ENCODE measurements around the gene AKNAD1.
A peak's percentile ranks its signal among the peaks of the same experiment; 100 is the strongest.

Gene AKNAD1

DNA sequence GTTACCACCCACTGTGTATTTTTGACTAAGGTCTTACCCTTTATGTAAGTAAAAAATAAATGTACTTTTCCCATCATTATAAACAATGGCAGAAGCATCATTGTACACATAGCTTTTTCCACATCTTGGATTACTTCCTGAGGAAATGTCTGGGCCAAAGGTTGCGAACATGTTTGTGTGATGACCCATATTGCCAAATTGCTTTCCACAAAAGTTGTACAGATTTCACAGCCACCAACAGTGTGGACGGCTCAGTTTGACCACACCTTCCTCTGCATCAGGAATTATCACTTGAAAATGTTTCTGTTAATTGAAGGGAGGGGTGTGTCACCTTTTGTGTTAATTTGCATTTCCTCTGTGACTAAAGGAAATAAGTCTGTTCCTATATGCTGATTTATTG lies 25.7 kb downstream of the AKNAD1 start:
- DNase-seq (ENCODE audit: low read depth in 2 of 2), result no peak

DNA sequence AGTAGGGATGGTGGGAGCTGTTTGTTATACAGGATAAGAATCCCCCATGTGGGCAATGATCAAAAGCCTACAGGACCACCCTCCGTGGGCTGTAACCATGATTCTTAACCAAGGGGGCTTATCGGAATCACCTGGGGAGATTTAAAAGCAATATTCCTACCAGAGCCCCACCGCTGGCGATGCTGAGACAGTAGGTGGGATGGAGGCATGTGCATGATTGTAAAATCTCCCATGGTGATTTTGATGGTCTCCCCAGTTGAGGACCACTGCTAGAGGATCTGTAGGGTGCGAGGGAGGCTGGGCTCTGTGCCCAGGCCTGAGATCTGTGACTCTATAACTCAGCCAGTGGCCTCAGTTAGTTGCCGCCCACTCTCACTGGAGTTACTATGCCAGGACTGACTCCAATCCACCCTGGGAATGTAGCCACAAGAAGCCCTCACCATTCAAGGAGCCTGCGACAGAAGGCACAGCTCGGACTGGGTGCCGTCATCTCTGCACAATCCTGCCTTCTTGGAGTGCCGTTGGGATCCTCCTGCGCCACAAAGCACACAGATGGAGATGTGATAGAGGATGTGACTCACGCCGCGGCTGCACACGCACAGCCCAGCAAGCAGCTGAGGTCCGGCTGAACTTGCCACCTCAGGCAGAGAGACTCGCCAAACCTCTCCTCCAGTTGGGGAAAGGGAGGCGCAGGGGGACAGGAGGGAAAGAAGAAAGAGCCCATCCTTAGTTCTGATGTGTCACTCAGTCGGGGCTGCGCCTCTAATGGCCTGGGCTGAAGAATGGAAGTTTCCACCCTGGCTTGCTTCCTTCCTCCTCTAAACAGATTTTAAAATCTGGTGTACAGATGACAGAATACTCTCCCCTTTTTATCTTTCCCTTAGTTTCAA lies 26.5 kb downstream of the AKNAD1 start:
- DNase-seq (ENCODE audit: low read depth in 2 of 2), result no peak

DNA sequence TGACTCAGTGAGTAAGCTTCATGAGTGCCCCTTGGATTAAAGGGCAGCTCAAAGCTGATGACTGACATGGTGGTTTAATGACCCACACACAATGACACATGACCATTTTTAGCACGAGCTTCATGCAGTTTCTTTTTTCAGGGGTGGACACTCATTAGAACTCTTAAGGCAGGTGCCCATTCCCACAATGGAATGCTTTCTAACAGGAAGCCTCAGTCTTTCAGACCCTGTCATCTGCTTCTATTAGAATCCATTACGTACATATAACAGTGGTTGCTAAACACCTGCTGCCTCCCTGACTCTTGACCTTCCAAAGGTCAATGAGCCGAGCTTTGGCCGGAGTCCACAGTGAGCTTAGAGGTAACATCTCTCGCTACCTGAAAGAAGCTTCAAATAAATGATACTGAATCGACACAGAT lies 27.4 kb downstream of the AKNAD1 start:
- no peak for DNase-seq (ENCODE audit: low read depth in 2 of 2)

GRCh38 chr1:108828074-108828961 lies 28.6 kb downstream of the AKNAD1 start:
- DNase-seq (ENCODE audit: low read depth in 2 of 2), result peak; percentile 25 to 31

DNA sequence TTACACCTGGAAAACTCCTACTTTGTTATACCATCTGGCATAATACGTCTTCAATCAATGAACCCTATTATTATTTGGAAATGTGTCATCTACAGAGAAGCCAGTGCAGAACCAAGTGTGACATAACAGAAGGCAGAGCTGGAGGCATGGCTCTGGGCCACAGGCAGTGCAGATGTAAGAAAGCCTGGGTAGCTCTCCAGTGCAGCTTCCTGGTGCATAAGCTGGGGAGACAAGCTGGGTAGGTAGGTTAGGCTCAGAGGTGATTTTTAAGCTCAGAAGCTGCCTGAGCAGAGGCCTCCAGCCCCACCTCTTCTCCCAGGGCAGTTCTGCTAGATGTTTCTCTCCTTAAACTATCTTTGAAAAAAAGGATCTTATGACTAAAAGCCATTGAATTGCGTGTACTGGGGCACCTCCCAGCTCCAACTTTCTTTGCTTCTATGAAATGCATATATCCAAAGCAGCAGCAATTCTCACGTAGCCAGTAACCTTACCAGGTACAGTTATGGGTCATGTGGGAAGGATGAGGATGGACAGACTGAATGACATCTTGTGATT lies 30.7 kb downstream of the AKNAD1 start:
- DNase-seq (ENCODE audit: low read depth in 2 of 2), result no peak

DNA sequence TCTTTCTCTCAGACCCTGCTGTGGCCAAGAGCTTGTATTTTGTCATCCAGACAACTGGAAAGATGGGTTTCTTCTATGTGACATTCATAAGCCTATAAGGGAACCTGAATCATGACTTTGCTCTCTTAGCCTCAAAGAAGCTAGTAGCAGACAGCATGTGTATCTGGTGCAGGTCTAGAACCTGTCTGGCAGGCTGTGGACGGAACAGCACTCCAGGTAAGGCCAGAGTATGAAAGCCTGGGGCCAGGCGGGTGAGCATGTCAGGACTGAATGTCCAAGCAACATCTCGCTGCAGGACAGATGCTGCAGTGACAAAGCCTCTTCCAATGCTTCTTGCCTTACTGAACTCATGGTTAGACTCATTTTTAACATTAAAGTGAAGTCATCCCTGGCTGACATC lies 32.8 kb downstream of the AKNAD1 start:
- no peak for DNase-seq (ENCODE audit: low read depth in 2 of 2)

DNA sequence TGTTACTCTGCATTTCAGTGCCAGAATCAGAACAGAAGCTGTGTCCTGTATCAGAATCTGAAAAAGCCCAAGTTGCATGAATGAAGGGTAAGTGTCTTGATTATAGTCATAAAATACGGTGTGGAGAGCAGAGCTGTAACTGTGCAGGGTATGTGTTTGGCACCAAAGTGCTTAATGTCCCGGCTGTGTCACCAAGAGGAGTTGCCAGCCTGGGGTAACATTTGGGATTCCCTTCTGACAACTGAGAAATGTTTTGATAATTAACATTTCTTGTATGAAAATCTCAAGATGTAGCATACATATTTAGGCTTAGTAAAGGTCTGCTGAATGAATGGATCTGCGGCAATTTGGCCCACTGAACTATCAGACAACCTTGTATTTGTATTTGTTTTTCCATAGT lies 33.3 kb downstream of the AKNAD1 start:
- DNase-seq (ENCODE audit: low read depth in 2 of 2), result no peak

GRCh38 chr1:108819878-108820277 lies 37.0 kb downstream of the AKNAD1 start:
- no peak for DNase-seq (ENCODE audit: low read depth in 2 of 2)

DNA sequence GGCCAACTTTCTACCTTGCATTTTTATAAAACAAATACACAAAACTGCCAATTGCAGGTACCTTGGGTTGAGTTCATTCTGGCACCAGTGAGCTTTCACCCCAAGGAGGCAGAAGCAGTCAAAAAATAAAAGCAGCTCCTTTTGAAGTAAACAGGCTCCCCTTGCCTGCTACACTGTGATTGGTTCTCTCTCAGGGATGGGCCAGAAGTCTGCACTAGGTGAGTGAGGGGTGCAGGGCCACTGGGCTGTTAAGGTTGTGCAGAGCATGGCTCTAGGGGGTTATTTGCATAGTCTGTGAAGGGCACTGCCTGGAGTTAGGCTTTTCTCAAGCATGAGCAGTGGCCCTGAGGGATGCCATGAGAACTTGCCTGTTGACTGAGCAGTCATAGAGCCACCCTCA lies 39.1 kb downstream of the AKNAD1 start:
- no peak for DNase-seq (ENCODE audit: low read depth in 2 of 2)

- DNase-seq (ENCODE audit: low read depth in 2 of 2), result no peak
Measured at GRCh38 chr1:108817016-108817415, 39.9 kb downstream of the AKNAD1 start.

DNA sequence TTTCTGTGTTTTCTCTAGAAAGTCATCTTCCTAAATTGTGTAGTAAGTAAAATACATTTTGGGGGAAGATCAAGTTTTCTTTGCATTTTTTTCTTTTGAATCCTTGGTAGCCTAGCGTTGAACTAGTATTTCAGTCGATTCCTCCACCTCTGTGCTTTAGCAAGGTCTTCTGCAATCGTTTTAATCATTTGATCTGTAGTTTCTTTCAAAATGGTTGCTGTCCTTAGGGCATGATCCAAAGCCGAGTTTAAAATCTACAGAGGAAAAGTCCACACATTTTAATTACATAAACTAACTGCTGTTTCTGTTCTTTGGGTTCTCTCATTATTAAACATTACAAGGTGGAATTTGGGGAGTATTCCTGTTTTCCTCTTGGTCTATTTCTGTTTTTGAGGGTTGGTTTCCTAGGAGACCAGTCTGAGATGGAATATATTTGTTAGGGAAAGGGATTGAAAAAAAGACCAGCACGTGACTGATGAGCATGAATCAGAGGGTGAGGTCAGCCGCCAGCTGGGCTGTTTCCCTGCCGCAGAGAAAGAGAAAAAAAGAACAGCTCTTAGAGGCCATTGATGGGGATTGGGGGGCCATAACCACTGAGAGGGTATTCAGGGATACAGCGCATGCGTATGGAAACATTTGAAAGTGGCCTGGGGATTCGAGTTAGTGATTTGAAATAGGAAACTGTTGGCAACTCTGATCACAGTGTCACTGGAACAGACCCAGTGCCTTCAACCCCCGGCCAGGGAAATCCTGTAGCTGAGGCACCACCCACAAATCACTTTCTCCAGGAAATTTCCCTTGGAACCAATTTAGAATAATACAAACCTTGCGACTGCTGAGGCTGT lies 40.6 kb downstream of the AKNAD1 start:
- no peak for DNase-seq (ENCODE audit: low read depth in 2 of 2)

- no peak for DNase-seq (ENCODE audit: low read depth in 2 of 2)
Measured at GRCh38 chr1:108815566-108815965, 41.3 kb downstream of the AKNAD1 start.

DNA sequence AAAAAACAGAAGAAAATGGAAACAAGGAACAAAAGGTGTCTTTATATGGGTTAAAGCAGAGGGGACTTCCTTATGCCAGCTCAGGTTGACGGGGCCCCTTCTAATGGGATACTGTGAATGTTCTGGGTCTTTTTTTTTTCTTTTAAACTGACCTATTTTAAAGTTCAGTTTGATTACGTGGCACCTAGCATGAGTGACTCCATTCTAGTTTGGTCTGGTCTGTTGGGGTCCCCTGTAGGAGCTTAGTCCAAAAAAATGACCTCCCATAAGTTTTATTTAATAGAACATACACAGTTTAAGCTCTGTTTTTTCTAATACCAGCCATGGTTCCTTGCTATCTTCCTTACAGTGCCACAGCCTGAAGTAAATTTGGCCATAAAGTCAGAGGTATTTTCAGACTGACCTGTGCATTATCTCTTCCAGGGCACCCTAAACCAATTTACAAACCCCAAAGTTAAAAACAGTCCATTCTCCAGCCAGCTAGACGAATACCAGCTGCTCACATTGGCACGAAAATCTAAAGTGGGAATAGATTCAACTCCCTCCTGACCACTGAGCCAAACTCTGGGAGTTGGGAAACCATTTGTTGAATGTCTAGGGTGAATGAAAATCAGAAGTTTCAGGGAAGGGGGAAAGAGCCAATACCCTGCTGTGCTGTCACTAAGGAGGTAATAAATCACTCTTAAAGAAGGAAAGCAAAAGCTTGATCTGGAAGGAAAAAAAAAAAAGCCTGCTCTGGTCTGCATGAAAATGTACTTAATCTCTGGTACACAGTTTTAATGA lies 42.4 kb downstream of the AKNAD1 start:
- DNase-seq (ENCODE audit: low read depth in 2 of 2), result no peak

GRCh38 chr1:108813326-108813725 lies 43.6 kb downstream of the AKNAD1 start:
- no peak for DNase-seq (ENCODE audit: low read depth in 2 of 2)

GRCh38 chr1:108811611-108812010 lies 45.3 kb downstream of the AKNAD1 start:
- no peak for DNase-seq (ENCODE audit: low read depth in 2 of 2)

GRCh38 chr1:108808438-108808837 lies 48.5 kb downstream of the AKNAD1 start:
- DNase-seq (ENCODE audit: low read depth in 2 of 2), result no peak

DNA sequence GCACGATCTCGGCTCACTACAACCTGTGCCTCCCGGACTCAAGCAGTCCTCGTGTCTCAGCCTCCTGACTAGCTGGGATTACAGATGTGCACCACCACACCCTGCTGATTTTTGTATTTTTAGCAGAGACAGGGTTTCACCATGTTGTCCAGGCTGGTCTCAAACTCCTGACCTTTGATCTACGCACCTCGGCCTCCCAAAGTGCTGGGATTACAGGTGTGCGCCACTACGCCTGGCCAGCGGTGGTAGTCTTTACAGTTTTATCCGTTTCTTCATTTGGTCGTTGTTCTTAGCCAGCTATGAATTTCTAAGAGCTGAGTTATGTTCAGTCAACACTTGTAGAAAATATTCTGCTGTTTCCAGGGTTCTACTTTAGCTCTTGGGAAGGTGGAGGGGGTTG lies 53.3 kb downstream of the AKNAD1 start:
- no peak for DNase-seq (ENCODE audit: low read depth in 2 of 2)

- no peak for DNase-seq (ENCODE audit: low read depth in 2 of 2)
Measured at GRCh38 chr1:108801101-108801500, 55.8 kb downstream of the AKNAD1 start.

GRCh38 chr1:108799001-108799400 lies 57.9 kb downstream of the AKNAD1 start:
- no peak for DNase-seq (ENCODE audit: low read depth in 2 of 2)

GRCh38 chr1:108792420-108792819 lies 64.5 kb downstream of the AKNAD1 start:
- no peak for DNase-seq (ENCODE audit: low read depth in 2 of 2)

DNA sequence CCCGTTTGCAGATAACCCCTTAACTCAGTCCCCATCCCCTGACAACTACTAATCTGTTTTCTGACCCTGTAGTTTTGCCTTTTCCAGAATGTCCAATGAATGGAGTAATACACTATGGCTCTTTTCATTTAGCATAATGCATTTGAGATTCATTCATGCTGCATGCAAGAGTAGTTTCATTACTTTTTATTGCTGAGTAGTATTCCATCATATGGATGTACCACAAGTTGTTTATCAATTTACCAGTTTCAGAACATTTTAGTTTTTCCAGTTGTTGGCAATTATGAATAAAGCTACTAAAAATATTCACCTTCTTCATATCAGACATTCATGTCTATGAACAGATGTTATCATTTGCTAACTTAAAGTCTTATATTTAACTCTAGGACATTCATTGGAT lies 65.1 kb downstream of the AKNAD1 start:
- DNase-seq (ENCODE audit: low read depth in 2 of 2), result no peak
